Motor neuron (in vitro differentiated cells): ENCODE results near the gene DGKA. TPM values are rescaled to one million over a fixed set of nuclear protein-coding genes. Genes with fewer than 3 reads are reported as not detected.
A peak's percentile ranks its signal among the peaks of the same experiment; 100 is the strongest.

Experiments
- ATAC-seq, 8 experiments: fragments of 200-7000 bp; cut with Tn5 transposase; replicated peaks in 6 of 8; 2 replicates each; pipeline ENCODE4 v1.8.0; 2021; ENCODE audit warnings: mild to moderate bottlenecking in 8 of 8, moderate library complexity in 8 of 8
- H3K27ac ChIP-seq, 2 donors: fragments of 250-450 bp; sonication (Bioruptor Pico); 2 replicates each; pipeline ENCODE4 v1.9.0; 2021; ENCODE audit warnings: antibody characterized with exemption in 2 of 2, mild to moderate bottlenecking in 2 of 2, moderate library complexity in 1 of 2
- H3K4me1 ChIP-seq, 2 donors: fragments of 250-450 bp; sonication (Bioruptor Pico); replicated peaks in 1 of 2; 2 replicates each; pipeline ENCODE4 v1.6.1; 2021; ENCODE audit warnings: antibody characterized with exemption in 2 of 2, mild to moderate bottlenecking in 2 of 2, moderate library complexity in 1 of 2
- H3K4me3 ChIP-seq, 5 donors: fragments of 250-450 bp; sonication (Bioruptor Pico); 2 replicates each; pipeline ENCODE4 v1.9.0; 2021; ENCODE audit warnings: antibody characterized with exemption in 5 of 5, mild to moderate bottlenecking in 5 of 5, moderate library complexity in 4 of 5
- WGBS, 10 experiments: fragments of 450-650 bp; shearing (Covaris generic); methylation state at CpG; one replicate each; pipeline ENCODE4 v1.0.0; 2022; 5-methylcytosine and 5-hydroxymethylcytosine counted together
- in situ Hi-C, 9 experiments: fragments of 400-800 bp; cut with MboI; loops; one replicate each; pipeline ENCODE4 v1.15.0; 2021; ENCODE audit warnings: low sequenced_read_pairs in 9 of 9, low pct_unique_long_range_greater_than_20kb in 2 of 9; ENCODE audit not compliant: unreplicated experiment in 9 of 9
- total RNA-seq, 8 experiments: library from RNA; unstranded; fragments of 300-600 nt; gene quantifications; 2 replicates each; pipeline versions ENCODE4 v1.2.3 to v1.2.4, GENCODE V29; 2022

Gene DGKA
- total RNA-seq, 8 experiments from 2014 or later: 3.4 to 63.0 (median 9.2) TPM

DNA sequence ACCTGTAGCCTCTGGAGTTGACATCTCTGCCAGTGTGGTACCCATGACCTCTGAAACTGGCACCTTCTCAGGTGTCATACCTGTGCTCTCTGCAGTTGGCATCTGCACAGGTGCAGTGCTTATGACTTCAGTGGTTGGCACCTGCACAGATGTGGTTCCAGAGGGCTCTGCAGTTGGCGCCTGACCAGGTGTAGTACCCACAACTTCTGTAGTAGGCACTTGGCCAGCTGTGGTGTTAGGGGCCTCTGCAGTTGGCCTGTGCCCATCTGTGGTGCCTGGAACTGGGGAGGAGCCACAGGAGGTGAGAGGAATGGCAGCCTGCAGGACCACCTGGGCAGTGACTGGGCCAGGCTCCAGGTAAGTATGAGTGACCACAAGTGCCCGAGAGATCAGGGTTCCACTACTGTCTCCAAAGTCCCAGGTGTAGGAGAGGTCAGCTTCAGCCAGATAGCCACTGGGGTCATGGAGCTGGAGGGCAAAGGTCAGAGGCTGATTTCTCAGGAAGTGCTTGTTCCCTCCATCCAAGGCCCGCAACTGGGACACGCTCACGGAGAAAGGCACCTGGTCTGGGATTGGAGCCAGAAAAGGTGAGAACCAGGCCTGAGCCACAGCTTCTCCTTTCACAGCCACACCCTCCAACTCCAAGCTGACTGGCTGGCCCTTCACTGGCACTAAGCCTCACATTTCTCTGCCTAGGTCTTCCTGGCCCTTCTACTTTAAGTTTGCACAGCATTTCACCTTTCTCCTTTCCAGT lies 26.3 kb downstream of the DGKA start:
- Histone ChIP-seq H3K27ac (no peak overlapping the region), H3K4me1 (no peaks in the 10 kb centered on the region), H3K4me3 (no peak overlapping the region)
- no peak for ATAC-seq
- WGBS, 10 experiments: 32 to 100% (median 80%) methylated on average over 1 to 4 of the region's 5 CpGs; no CpG with 5 or more reads in 5 of the 10 experiments
- in situ Hi-C loops: no loop called here

DNA sequence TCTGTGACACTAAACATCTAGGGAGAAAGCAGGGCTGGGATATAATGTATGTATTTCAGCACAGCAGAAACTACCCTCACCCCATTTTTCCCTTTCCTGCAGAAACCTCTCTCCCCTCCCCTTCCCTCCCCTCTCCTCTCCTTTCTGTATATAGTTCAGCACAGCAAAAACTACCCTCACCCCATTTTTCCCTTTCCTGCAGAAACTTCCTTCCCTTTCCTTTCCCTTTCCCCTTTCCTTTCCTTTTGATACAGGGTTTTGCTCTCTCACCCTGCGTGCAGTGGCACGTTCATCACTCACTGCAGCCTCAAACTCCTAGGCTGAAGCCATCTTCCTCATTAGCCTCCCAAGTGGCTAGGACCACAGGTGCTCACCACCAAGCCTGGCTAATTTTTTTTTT lies 32.8 kb downstream of the DGKA start:
- in situ Hi-C loops: no loop called here
- no peak for ATAC-seq
- H3K4me3 ChIP-seq: no peak overlapping the region
- no peak overlapping the region for H3K27ac ChIP-seq
- WGBS, 10 experiments: 20 to 94% methylated on average over 1 to 2 of the region's 2 CpGs; no CpG with 5 or more reads in 8 of the 10 experiments
- peaks cover 3 to 7% of the 10 kb centered on the region in 2 donors for H3K4me1 ChIP-seq

DNA sequence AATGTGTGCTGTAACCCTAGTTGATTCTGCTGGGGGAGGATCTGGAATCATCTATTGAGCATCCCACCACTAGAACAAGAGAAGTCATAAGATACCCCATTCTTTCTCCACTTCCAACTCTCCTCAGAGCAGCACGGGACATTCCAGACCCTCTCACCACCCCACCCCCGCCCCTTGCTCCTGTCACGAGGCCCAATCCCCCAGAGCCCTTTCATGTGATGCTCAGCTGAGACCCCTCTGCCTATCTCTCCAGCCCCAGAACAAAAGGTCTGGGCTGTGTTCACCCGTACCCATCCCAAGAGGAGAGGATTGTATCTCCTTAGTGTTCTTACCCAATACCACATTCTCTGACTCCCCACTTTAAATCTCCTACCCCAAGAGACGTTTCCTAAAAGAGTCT lies 34.3 kb downstream of the DGKA start:
- ATAC-seq: no peak
- H3K4me3 ChIP-seq: no peak overlapping the region
- H3K4me1 ChIP-seq: peaks cover 3 to 7% of the 10 kb centered on the region in 2 donors
- no peak overlapping the region for H3K27ac ChIP-seq
- in situ Hi-C loops: no loop called here
- 0 to 80% methylated on average over 1 to 2 of the region's 5 CpGs; no CpG with 5 or more reads in 8 of the 10 experiments for WGBS, 10 experiments

DNA sequence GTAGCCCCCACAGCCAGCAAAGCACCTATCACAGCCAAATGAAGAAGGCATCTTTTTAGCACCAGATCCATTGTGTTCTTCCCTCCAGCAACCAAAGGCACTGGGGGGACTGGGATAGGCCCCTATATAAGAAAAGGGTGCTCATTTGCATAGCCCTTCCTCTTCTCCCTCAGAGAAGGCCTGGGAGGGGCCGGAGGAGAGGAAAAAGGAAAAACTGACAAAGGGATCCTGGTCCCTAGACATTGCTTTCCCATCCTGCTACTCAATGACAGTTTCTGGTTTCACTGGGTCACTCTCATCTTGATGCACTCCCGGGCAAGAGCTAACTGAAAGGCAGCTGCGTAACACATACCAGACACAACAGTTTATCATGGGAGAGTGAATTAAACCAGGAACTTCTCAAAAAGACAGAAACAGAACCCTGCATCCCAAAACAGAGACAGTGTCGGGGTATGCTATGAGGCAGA lies 35.0 kb downstream of the DGKA start, which contains the start of gene PMEL:
PMEL (minus strand) TSS at position 102 of the 467 bp plus-strand sequence; CDS start at position 71, 31 bp downstream.
- ATAC-seq: peak in 4 of 8 experiments; percentile 10 to 24 (median 18)
- Histone ChIP-seq H3K4me3 (peak within 1 kb of the TSS; percentile 45 to 96 (median 77)), H3K27ac (no peak within 1 kb of the TSS), H3K4me1 (peaks cover 3 to 7% of the 10 kb centered on the region in 2 donors)
- 0 to 25% (median 18%) methylated on average over 1 to 4 of the region's 4 CpGs; no CpG with 5 or more reads in 3 of the 10 experiments for WGBS, 10 experiments
- in situ Hi-C loops: no loop called here

DNA sequence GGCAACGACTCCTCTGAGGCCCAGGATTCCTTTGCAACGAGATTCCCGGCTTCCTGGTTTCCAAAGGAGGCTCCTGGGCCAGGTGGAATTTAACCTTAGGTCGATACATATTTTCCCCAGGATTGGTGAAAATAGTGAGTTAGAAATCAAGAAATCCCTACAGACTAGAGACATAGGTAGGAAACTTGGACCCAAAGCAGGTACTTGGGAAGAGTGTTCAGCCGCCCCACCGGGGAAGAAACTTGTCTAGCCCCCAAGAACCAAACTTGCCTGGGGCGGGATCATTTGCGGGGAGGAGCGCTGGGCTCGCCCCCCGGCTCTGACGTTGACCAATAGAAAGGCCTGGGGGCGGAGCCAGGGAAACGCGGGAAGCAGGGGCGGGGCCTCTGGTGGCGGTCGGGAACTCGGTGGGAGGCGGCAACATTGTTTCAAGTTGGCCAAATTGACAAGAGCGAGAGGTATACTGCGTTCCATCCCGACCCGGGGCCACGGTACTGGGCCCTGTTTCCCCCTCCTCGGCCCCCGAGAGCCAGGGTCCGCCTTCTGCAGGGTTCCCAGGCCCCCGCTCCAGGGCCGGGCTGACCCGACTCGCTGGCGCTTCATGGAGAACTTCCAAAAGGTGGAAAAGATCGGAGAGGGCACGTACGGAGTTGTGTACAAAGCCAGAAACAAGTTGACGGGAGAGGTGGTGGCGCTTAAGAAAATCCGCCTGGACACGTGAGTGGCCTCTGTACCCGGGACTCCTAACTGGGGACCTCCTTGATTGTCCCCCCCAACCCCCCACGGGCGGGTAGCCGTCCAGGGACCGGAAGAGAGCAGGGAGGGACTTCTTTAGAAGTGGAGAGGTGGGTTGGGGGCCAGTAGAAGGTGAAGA lies 35.7 kb downstream of the DGKA start, which contains the start of gene CDK2:
CDK2 (plus strand) TSS at position 423 of the 874 bp plus-strand sequence; CDS start at position 602, 179 bp downstream.
- WGBS, 10 experiments: 0 to 6% (median 0%) methylated on average over 1 to 10 of the region's 45 CpGs; no CpG with 5 or more reads in 3 of the 10 experiments
- peak; percentile 94 to 98 (median 96) for ATAC-seq
- in situ Hi-C loops: no loop called here
- Histone ChIP-seq H3K27ac (no peak within 1 kb of the TSS), H3K4me3 (peak within 1 kb of the TSS; percentile 45 to 96 (median 77)), H3K4me1 (peaks cover 3 to 7% of the 10 kb centered on the region in 2 donors)

DNA sequence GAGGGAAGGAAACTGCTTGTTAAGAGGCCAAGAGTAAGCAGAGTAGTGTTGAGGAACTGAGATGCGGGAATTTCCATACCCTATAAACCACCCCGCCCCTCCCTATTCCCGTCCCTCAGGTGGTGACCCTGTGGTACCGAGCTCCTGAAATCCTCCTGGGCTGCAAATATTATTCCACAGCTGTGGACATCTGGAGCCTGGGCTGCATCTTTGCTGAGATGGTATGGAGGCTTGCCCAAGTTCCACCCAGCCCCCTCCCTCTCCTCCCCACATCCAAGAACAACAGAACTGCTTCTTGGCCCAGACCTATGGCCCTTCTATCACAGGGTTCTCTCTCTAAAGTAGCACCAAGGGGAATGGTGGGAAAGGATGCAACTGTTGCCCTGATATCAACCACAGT lies 38.4 kb downstream of the DGKA start:
- in situ Hi-C loops: no loop called here
- 70 to 96% (median 90%) methylated on average over 2 to 4 of the region's 4 CpGs; no CpG with 5 or more reads in 7 of the 10 experiments for WGBS, 10 experiments
- Histone ChIP-seq H3K4me1 (peaks cover 3 to 14% of the 10 kb centered on the region in 2 donors), H3K27ac (no peak overlapping the region), H3K4me3 (no peak overlapping the region)
- ATAC-seq: no peak

DNA sequence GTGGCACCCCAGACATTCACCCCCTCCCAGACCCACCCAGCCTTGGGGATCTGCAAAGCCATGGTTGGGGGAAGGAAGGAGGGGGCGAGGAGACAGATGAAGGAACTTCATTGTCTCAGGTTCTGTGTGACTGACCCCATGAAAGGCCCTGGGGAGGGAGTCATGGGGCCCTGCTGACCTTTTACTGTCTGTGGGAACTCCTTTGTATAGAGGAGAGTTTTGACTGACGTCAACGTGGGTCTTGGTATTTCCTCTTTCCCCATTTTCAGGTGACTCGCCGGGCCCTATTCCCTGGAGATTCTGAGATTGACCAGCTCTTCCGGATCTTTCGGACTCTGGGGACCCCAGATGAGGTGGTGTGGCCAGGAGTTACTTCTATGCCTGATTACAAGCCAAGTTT lies 39.8 kb downstream of the DGKA start:
- ATAC-seq: no peak
- WGBS, 10 experiments: 92 to 100% (median 98%) methylated on average over 1 to 6 of the region's 7 CpGs; no CpG with 5 or more reads in 4 of the 10 experiments
- Histone ChIP-seq H3K4me1 (peaks cover 3 to 19% of the 10 kb centered on the region in 2 donors), H3K27ac (no peak overlapping the region), H3K4me3 (no peak overlapping the region)
- in situ Hi-C loops: no loop called here

DNA sequence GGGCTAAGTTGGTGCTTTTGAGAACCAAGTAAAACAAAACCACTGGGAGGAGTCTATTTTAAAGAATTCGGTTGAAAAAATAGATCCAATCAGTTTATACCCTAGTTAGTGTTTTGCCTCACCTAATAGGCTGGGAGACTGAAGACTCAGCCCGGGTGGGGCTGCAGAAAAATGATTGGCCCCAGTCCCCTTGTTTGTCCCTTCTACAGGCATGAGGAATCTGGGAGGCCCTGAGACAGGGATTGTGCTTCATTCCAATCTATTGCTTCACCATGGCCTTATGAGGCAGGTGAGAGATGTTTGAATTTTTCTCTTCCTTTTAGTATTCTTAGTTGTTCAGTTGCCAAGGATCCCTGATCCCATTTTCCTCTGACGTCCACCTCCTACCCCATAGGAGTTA lies 41.1 kb downstream of the DGKA start:
- ATAC-seq: no peak
- 27 to 100% (median 77%) methylated on average over 1 to 3 of the region's 3 CpGs for WGBS, 10 experiments
- in situ Hi-C loops: no loop called here
- Histone ChIP-seq H3K4me1 (peaks cover 0 to 15% of the 10 kb centered on the region in 2 donors), H3K27ac (no peak overlapping the region), H3K4me3 (peak overlapping the region; percentile 46 to 56 (median 51))

DNA sequence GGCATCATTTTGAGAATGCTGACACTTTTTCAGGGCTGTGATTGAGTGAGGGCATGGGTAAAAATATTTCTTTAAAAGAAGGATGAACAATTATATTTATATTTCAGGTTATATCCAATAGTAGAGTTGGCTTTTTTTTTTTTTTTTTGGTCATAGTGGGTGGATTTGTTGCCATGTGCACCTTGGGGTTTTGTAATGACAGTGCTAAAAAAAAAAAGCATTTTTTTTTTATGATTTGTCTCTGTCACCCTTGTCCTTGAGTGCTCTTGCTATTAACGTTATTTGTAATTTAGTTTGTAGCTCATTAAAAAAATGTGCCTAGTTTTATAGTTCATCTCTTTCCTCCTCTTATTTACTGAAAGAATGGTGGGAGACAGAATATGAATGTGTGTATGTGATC lies 41.5 kb downstream of the DGKA start:
- 0 to 100% (median 49%) methylated on average over 1 of the region's 1 CpG; no CpG with 5 or more reads in 4 of the 10 experiments for WGBS, 10 experiments
- Histone ChIP-seq H3K4me1 (peaks cover 0 to 13% of the 10 kb centered on the region in 2 donors), H3K27ac (peak overlapping the region; percentile 32 to 37), H3K4me3 (peak overlapping the region; percentile 46 to 56 (median 51))
- ATAC-seq: no peak
- in situ Hi-C loops: no loop called here

DNA sequence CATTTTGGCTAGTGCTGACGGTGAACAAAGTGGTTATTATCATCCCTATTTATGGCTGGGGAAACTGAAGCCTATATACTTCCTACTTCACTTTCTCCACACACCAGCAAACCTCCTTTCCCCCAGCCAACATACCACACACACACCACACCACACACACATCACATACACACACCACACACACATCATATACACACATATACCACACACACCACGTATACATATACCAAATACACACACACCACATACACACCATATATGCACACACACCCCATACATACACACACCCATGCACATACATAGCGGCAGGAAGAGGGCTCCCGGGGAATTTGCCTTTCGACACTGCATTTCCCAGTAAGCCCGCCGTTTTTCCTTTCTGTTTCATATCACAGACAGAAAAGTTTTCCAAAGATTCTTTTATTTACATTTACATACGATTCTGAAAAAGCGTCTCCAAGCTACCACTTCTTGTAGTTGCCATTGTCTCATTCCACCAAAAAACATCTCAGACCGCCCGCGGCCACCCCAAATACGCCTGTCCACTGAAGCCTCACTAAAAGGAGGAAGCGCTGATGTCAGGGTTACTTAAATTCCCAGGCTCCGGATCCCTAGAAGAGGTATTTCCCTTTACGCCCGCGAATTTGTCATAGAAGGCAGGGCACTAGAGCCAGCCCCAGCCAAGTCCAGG lies 42.1 kb downstream of the DGKA start:
- 0 to 14% (median 2%) methylated on average over 1 to 15 of the region's 18 CpGs for WGBS, 10 experiments
- peak in 3 of 8 experiments; percentile 1 to 5 (median 3) for ATAC-seq
- H3K4me3 ChIP-seq: peak overlapping the region; percentile 46 to 56 (median 51)
- peaks cover 0 to 13% of the 10 kb centered on the region in 2 donors for H3K4me1 ChIP-seq
- peak overlapping the region; percentile 32 to 37 for H3K27ac ChIP-seq
- in situ Hi-C loops: no loop called here

DNA sequence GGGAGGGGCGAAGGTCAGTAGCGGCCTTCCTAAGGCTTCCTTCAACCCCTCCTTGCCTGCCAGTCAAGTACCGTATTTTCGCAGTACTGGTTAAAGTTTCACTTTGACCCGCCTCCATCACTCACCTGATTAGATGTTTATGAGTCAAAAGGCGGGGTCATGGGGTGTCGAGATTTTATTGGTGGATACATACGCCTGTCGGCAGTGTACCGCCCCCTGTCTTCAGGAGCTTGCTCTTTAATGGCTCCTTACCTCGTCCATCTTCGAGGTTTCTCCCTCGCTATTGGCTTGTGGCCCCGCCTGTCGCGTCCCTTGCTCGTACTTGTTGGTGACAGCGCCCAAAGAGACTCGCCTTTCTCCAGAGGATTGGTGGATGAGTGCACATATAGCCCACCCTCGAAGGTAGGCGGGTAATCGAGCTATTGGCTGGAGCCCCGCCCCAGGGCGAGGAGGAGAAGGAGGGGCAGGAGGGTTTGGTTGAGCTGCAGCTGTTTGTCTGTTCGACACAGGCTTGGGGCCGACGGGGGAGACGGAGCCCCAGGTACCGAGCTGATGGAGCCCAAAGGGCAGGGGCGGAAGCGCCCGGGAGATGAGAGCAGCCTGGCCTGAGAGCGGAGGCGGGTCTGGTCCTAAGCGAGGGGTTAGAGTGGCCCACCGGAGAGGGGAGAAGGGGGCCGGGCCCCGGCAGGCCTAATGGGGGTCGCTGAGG lies 42.8 kb downstream of the DGKA start, which contains the start of gene RAB5B:
RAB5B (plus strand) TSS at position 480 of the 709 bp plus-strand sequence. CDS start 12,883 bp downstream, outside the sequence.
- 0 to 3% (median 0%) methylated on average over 1 to 13 of the region's 39 CpGs; no CpG with 5 or more reads in 3 of the 10 experiments for WGBS, 10 experiments
- Histone ChIP-seq H3K27ac (peak within 1 kb of the TSS; percentile 88 to 92), H3K4me3 (peak within 1 kb of the TSS; percentile 76 to 97 (median 85)), H3K4me1 (peaks cover 0 to 13% of the 10 kb centered on the region in 2 donors)
- in situ Hi-C loops: no loop called here
- ATAC-seq: peak; percentile 83 to 94 (median 92)
